Measurements from ENCODE around the gene DGKG. TPM values are rescaled to one million over a fixed set of nuclear protein-coding genes. Genes with fewer than 3 reads are reported as not detected.

Gene DGKG
- total RNA-seq, 2 donors from 2014 or later = 0.34 to 5.5 TPM

DNA sequence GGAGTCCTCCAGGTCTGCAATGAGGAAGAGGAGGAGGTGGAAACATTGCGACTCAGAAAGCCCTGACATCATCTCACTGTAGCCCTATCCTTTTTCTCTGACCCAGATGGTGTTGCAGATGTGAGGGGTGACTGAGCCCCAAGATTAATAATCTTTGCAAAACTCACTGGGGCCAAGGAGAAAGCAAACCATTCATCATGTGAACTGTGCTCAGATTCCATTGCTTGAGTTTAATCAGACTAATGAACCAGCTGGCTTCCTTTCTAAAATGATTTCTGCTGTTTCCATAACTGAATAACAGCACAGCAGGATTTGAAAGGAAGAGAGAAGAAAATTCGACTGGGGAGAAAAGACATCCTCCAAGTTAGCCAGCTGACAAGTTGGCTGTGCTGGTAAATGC lies 13.4 kb upstream of the DGKG start:
- Mint-ChIP-seq H3K9me3 (peaks cover 3 to 6% of the 10 kb centered on the region in 2 donors), H3K27ac (no peak overlapping the region), H3K36me3 (peaks cover 7 to 9% of the 10 kb centered on the region in 2 donors)
- no peak for DNase-seq (ENCODE audit: low spot score in 2 of 2)
- peak in 1 of 2 donors; percentile 24 for ATAC-seq

DNA sequence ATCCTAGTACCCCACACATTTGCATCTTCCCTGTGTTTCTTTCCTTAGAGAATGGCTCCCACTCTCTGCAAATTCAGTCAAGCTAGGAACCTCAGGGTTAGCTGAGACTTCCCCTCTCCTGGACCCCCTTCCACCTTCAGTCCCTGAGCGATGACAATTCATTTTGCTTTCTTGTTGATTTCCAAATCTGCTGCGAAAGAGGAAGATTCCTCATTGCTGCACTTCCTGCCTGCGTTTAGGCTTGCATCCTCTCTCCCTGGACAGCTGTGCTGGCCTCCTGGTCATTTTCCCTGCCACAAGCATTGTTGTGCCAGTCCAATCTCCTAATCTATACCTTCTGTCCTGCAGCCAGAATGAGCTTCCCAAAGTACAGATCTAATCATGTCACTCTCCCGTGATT lies 12.3 kb upstream of the DGKG start:
- H3K27ac Mint-ChIP-seq = no peak overlapping the region
- ATAC-seq (no peak), DNase-seq (ENCODE audit: low spot score in 2 of 2) (no peak)
- H3K9me3 Mint-ChIP-seq = peaks cover 3 to 6% of the 10 kb centered on the region in 2 donors
- peaks cover 7 to 9% of the 10 kb centered on the region in 2 donors for H3K36me3 Mint-ChIP-seq

DNA sequence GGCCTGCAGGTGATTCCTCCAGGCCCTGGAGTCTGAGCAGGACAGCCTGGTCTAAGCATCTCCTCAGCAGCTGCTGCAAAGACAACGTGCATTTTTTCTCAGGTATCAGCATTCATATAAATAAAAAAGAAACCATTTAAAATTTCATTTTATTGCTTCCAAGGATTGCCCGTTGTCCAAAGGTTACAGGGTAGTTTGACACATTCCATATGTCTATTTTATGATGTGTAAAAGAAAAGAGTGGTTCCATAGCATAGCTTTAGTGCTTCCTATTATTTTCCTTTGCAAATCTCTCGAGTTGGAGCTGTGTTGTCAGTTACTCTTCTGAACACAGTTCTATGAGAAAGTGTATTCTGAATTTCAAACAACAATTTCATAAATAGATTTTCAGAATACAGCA lies 7.2 kb upstream of the DGKG start:
- ATAC-seq (no peak), DNase-seq (ENCODE audit: low spot score in 2 of 2) (no peak)
- H3K36me3 Mint-ChIP-seq = no peaks in the 10 kb centered on the region
- no peaks in the 10 kb centered on the region for H3K9me3 Mint-ChIP-seq
- H3K27ac Mint-ChIP-seq = no peak overlapping the region

DNA sequence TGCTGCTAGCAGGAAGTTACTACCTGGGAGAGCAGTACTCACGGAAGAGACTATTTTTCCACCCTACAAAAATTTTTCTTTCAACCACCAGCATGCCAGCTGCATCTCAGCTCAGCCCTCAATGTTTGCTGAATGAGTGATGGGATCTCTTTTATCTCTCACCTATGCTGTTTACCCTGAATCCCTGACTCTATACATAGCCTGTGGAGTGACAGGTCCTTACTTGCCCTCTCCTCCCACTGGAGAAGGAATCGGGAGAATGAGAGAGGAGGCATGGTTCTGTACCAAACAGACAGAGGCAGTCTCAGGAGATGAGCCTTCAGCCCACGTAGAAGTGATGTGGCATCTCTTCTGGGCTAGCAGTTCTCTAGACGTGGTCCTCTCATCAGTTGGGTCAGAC lies 6.7 kb upstream of the DGKG start:
- Mint-ChIP-seq H3K9me3 (no peaks in the 10 kb centered on the region), H3K36me3 (no peaks in the 10 kb centered on the region), H3K27ac (no peak overlapping the region)
- DNase-seq (ENCODE audit: low spot score in 2 of 2) (no peak), ATAC-seq (no peak)

DNA sequence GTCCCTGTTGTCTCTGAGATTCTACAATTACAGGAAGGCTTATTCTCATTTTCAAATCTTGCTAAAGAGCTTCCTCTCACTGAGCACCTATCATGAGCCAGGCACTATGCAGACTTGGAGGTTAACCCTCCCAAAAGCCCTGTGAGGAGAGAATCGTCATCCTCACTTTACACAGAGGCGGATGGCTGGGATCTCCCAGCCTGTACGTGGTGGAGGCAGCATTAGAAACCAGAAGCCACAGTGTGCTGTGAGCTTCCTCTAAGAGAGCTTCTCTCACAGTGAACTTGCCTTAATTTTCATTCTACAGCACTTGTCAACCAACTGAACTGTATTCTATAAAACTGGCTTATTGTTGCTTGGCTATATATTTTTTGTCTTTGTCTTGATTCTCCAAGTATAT lies 6.1 kb upstream of the DGKG start:
- DNase-seq (ENCODE audit: low spot score in 2 of 2) (no peak), ATAC-seq (no peak)
- no peaks in the 10 kb centered on the region for H3K9me3 Mint-ChIP-seq
- H3K36me3 Mint-ChIP-seq = no peaks in the 10 kb centered on the region
- no peak overlapping the region for H3K27ac Mint-ChIP-seq

DNA sequence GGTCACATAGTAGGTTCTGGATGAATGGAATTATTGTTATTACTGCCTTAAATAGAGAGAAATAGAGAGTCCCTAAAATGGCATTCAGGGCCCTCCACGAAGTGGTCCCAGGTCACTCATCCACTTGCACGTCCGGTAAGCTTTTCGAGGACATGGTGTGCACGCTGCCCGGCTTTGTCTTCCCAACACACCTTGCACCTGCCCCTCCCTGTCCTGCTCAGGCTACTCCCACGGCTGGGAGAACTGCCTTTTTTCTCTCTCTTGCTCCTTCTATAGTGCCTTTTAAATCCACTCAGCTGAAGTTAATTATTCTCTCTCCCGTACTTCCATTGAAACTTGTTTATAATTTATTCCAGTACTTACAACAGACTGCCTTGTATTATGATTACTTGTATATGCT lies 5.6 kb upstream of the DGKG start:
- no peak for ATAC-seq
- Mint-ChIP-seq H3K36me3 (no peaks in the 10 kb centered on the region), H3K27ac (no peak overlapping the region), H3K9me3 (no peaks in the 10 kb centered on the region)
- DNase-seq (ENCODE audit: low spot score in 2 of 2) = no peak

DNA sequence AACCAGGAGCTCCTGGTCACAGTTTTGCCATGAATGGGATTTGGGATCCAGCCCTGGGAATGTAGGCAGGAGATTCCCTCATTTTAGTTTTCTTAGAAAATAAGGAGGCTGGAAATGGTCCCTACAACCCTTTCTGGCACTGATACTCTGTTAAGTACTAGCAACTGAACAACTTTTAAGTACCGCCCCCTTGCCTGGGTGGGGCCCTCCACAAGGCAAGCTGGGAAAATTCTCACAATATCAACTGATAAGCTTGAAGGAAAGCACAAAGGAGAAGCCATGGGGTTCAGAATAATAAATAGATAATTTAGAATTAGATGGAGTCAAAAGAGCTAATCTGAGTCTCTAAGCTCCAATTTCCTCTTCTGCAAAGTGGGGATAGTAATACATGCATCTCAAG lies 4.2 kb upstream of the DGKG start:
- no peak overlapping the region for H3K27ac Mint-ChIP-seq
- H3K9me3 Mint-ChIP-seq = no peaks in the 10 kb centered on the region
- ATAC-seq (no peak), DNase-seq (ENCODE audit: low spot score in 2 of 2) (no peak)
- H3K36me3 Mint-ChIP-seq = no peaks in the 10 kb centered on the region

DNA sequence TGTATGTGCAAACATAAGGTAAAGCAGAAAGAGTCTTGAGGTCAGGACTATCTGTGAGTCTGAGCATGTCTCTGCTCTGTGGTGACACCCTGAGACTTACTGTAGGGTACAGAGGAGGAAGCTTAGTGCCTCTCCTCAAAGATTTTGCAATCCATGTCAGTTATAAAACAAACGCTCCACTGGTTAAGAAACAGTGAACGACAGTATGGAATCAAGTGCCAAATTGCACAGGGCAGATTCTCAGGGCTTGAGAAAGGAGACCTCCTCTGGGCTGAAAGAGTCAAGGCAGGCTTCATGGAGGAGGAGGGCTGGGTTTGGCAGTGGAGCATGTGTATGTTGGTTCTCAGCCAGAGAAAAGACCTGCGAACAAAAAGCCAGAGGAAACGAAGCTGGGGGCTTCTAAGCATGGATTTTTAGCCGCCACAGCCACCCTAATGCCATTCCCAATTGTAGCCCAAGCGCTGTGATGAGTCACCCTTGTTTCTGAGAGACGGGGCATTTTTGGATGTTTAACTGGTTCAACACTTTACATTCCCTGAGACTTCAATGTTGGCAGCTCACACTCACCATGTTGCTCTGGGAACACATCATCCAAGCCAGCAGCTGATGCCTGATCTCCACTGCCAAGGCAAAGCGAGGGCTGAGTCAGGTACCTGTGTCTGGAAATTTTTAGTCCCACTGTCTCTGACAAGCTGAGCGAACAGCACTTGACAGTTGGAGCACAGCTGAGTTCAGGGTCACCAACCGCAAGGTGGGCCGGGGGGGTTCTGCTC lies 3.4 kb upstream of the DGKG start:
- ATAC-seq = no peak
- no peaks in the 10 kb centered on the region for H3K9me3 Mint-ChIP-seq
- H3K27ac Mint-ChIP-seq = no peak overlapping the region
- no peaks in the 10 kb centered on the region for H3K36me3 Mint-ChIP-seq
- no peak for DNase-seq (ENCODE audit: low spot score in 2 of 2)

DNA sequence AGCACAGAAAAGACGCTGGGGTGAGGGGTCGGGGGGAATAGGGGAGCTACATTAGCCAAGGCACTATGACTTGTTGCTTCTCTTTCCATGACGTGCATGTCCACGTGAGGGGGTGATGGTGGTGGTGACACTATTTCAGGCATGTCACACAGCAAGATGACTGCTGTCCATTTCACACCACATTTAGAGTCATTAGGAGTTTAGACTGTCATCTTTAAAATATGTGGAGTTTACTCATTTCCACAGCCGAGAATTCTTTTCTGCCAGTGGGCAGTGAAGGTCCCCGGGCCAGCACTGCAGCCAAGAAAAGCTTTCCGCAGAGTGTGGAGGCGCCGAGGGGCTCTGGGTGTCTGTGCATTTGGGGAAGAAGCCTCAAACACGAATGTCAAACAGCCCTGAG lies 954 bp upstream of the DGKG start:
- Mint-ChIP-seq H3K9me3 (no peaks in the 10 kb centered on the region), H3K36me3 (no peaks in the 10 kb centered on the region), H3K27ac (no peak overlapping the region)
- DNase-seq (ENCODE audit: low spot score in 2 of 2) = no peak
- ATAC-seq = no peak

DNA sequence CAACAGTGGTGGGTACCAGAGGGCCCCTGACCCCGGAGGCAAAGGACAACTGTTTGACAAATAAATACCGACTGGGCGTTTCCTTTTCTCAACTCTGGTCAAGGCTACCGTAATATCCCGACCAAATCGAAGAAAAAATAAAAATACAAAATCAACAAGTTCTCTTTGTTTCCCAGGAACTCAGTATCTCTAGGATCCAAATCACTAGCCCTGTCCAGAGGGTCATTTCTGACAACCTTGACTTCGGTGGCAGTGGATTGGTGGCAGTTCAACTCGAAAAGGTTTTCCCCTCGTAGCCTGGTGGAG lies 456 bp upstream of the DGKG start:
- H3K9me3 Mint-ChIP-seq = no peaks in the 10 kb centered on the region
- no peak overlapping the region for H3K27ac Mint-ChIP-seq
- ATAC-seq (no peak), DNase-seq (ENCODE audit: low spot score in 2 of 2) (no peak)
- H3K36me3 Mint-ChIP-seq = no peaks in the 10 kb centered on the region

DNA sequence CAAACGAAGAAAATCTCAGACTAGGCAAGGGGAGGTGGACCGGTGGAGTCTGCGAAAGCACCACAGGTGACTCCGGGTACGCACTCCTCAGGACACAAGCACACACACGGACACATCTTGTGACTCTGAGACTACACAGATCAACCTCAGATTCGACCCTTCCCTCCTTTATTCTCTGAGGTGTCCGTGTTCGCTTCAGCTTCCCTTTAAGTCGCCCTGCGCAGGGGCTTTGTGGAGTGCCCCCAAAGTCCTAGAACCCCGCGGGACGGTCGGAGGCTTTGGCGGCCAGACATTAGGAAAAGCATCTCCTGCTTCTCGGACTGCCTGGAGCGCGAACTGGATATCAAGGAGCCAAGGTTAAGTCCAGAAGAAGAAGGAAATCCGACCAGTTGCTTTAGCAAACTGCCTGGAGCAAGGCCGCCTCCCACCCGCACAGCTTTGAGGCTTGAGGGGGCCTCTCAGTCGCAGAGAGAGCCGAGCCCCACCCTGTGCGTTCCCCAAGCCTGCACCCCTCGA lies 730 bp downstream of the DGKG start:
- no peak overlapping the region for H3K27ac Mint-ChIP-seq
- H3K36me3 Mint-ChIP-seq = no peaks in the 10 kb centered on the region
- DNase-seq (ENCODE audit: low spot score in 2 of 2) = no peak
- peak in 1 of 2 donors; percentile 37 for ATAC-seq
- no peaks in the 10 kb centered on the region for H3K9me3 Mint-ChIP-seq

DNA sequence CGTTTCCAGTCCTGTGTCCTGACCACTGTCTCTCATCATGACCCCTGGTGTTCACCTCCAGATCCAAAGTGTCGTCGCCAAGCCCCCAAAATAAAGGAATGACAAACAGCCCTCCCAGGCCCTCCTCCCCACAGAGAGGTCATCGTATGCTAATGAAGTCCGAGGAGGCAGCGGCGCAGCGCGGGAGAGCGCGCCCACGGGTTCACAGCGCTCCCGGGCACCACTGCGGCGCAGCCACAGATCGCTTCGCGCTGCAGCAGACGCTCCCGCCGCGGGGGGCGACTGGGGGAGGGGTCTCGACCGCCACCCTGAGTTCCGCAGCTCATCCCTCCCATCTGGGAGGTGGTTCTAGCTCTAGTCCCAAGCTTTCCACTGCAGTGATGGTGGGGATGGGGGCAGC lies 1.3 kb downstream of the DGKG start:
- no peak overlapping the region for H3K27ac Mint-ChIP-seq
- DNase-seq (ENCODE audit: low spot score in 2 of 2) = no peak
- no peaks in the 10 kb centered on the region for H3K36me3 Mint-ChIP-seq
- no peaks in the 10 kb centered on the region for H3K9me3 Mint-ChIP-seq
- no peak for ATAC-seq

DNA sequence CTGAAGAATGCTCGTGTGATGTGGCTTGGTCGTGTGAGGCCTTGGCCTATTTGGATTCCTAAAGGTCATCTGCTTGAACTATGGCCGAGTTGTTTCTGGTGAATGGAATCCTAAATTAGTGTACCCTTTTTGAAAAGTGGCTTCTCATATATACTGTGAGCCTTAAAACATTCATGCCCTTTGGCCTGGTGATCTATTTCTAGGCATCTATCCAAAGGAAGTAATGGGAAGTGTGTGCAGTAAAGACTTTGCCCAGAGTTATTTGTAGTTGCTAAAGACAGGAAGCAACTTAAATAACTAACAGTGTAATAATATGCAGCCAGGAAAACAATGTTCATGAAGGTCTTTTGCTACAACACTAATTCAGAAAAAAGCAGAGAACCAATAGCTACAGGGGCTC lies 3.0 kb downstream of the DGKG start:
- no peak for DNase-seq (ENCODE audit: low spot score in 2 of 2)
- H3K36me3 Mint-ChIP-seq = no peaks in the 10 kb centered on the region
- H3K27ac Mint-ChIP-seq = no peak overlapping the region
- no peak for ATAC-seq
- H3K9me3 Mint-ChIP-seq = peaks cover 0 to 7% of the 10 kb centered on the region in 2 donors

DNA sequence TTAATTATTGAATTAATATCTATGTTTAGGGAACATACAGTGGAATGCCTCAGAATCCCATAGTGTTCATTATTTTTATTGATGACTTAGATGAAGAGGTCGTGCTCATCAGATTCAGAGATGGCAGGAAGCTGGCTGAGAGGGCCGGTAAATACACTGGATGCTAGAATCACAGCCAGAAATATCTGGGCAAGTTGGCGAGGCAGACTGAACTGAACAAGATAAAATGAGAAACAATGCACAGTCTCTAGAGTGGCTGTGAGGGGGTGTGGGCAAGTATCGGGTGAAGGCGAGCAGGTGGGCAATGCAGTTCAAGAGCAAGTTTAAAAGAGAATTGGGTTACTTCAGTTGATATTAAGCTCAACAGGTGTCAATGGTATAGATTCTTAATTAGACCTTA lies 5.9 kb downstream of the DGKG start:
- ATAC-seq = no peak

DNA sequence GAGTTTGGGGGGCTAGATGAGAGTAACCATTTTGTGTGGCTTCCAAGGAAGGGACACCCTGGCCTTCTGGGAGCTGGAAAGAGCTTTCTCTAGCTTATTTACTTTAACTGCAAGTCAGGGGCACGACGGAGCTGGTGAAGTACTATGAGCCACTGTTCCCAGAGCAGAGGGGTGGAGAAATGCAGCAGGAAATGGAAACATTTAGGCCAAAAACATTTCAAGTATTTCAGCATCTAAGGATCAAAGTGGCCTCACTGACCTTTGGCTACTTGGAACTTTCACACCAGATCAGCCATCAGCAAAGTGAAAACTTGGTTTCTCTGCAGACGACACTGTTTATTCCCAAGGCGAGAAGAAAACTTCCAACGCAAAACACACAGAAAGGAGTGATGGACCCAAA lies 7.9 kb downstream of the DGKG start:
- no peak overlapping the region for H3K27ac Mint-ChIP-seq
- H3K9me3 Mint-ChIP-seq = peaks cover 0 to 7% of the 10 kb centered on the region in 2 donors
- ATAC-seq (no peak), DNase-seq (ENCODE audit: low spot score in 2 of 2) (no peak)
- H3K36me3 Mint-ChIP-seq = no peaks in the 10 kb centered on the region

More for the DNA sequence above, 5.9 kb downstream of the DGKG start:
- peaks cover 0 to 7% of the 10 kb centered on the region in 2 donors for H3K9me3 Mint-ChIP-seq
- H3K36me3 Mint-ChIP-seq = no peaks in the 10 kb centered on the region
- no peak overlapping the region for H3K27ac Mint-ChIP-seq
- no peak for DNase-seq (ENCODE audit: low spot score in 2 of 2)

DNA sequence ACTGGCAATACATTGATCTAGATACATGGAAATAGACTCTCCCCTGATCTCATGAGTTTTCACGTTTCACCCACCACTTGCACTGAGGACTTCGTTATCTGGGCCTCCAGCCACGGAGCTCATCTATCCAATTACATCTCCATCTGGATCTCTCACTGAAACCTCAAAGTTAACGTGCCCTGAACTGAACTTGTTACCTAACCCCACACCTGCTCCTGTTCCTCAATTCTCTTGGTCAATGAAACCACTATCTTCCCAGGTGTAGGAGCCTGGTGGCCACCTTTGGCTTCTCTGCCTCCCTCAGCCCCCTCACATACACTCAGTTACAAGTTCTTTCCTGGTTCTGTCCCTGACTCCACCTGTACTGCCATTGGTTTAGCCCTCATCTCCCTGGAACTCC lies 9.7 kb downstream of the DGKG start:
- Mint-ChIP-seq H3K27ac (no peak overlapping the region), H3K36me3 (no peaks in the 10 kb centered on the region), H3K9me3 (peaks cover 0 to 7% of the 10 kb centered on the region in 2 donors)
- DNase-seq (ENCODE audit: low spot score in 2 of 2) (no peak), ATAC-seq (no peak)

DNA sequence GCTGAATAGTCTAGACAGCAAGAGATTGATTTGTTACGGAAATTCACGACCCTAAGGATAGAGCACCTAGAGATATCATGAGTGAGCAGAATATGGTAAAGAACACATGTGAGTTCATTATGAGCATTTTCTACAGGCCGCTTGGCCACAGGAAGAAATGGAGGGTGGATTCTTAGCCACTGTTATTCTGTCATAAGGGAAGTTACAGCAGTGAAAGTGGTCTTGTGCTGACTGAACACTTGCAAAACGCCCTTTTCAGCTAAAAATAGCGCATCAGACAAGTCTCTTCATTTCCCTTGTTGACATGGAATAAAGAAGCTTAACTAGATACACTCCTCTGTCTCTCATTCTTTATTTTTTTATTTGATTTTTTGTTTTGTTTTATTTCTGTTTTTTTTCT lies 19.8 kb downstream of the DGKG start:
- Mint-ChIP-seq H3K9me3 (peaks cover 7 to 9% of the 10 kb centered on the region in 2 donors), H3K36me3 (peaks cover 6 to 7% of the 10 kb centered on the region in 2 donors), H3K27ac (no peak overlapping the region)
- ATAC-seq (no peak), DNase-seq (ENCODE audit: low spot score in 2 of 2) (no peak)

DNA sequence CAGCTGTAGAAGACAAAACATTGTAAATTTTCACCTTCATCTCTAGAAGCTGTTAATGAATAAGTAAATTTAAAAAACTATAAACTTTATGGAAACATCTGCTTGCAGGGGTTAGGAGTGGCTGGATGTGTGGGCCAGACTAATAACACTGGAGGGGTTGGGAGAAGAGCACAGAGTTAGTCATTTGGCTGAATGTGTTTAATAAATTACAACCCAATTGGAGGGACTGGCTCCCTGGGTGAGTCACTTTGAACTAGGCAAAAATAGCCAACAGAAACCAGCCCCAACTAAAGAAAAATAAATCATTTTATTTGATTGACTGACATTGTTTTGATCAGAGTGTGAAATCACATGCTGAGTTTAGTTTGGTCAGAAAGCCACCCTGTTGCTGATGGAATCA lies 21.8 kb downstream of the DGKG start:
- Mint-ChIP-seq H3K27ac (no peak overlapping the region), H3K36me3 (peaks cover 6 to 7% of the 10 kb centered on the region in 2 donors), H3K9me3 (peaks cover 7 to 9% of the 10 kb centered on the region in 2 donors)
- no peak for DNase-seq (ENCODE audit: low spot score in 2 of 2)
- no peak for ATAC-seq
